Measurements from ENCODE around the gene PTP4A1. TPM values are rescaled to one million over a fixed set of nuclear protein-coding genes. Genes with fewer than 3 reads are reported as not detected.

PTP4A1 gene
- total and polyA plus RNA-seq, 2 of the 13 experiments (the other 11 are each of a cell fraction or from before 2014, with no cell fraction given), result 141 to 376 TPM

- TF ChIP-seq PHF21A (CRISPR knock-in tag; IDR thresholded peaks at IDR 0.05) (0 out of 2 replicates have a peak, but pooled peaks have one; percentile 48), NR2F6 (IDR thresholded peaks at IDR 0.05) (peak; percentile 85), NR2F6 (CRISPR knock-in tag; IDR thresholded peaks at IDR 0.05) (peak; percentile 94), ZBTB49 (CRISPR knock-in tag; IDR thresholded peaks at IDR 0.05; ENCODE audit: borderline replicate concordance) (no peak), THAP8 (CRISPR knock-in tag; IDR thresholded peaks at IDR 0.05; ENCODE audit: borderline replicate concordance) (no peak), ZHX1 (CRISPR knock-in tag; IDR thresholded peaks at IDR 0.05; ENCODE audit: low read depth) (0 out of 2 replicates have a peak, but pooled peaks have one; percentile 17), ATF4 (CRISPR knock-in tag; IDR thresholded peaks at IDR 0.05) (peak in 1 of 2 experiments; percentile 97; a peak in 2 of 4 replicates), ZNF367 (CRISPR knock-in tag; IDR thresholded peaks at IDR 0.05; ENCODE audit: borderline replicate concordance) (no peak), ZNF441 (CRISPR knock-in tag; IDR thresholded peaks at IDR 0.05; ENCODE audit: borderline replicate concordance) (peak; percentile 50; the same call in 1 of the 2 replicates), CREM (IDR thresholded peaks at IDR 0.05) (peak; percentile 76), CREM (CRISPR knock-in tag; IDR thresholded peaks at IDR 0.05) (no peak), FOXO4 (CRISPR knock-in tag; conservative IDR thresholded peaks at IDR 0.05) (no peak)
- TF ChIP-seq, protein P1, sequence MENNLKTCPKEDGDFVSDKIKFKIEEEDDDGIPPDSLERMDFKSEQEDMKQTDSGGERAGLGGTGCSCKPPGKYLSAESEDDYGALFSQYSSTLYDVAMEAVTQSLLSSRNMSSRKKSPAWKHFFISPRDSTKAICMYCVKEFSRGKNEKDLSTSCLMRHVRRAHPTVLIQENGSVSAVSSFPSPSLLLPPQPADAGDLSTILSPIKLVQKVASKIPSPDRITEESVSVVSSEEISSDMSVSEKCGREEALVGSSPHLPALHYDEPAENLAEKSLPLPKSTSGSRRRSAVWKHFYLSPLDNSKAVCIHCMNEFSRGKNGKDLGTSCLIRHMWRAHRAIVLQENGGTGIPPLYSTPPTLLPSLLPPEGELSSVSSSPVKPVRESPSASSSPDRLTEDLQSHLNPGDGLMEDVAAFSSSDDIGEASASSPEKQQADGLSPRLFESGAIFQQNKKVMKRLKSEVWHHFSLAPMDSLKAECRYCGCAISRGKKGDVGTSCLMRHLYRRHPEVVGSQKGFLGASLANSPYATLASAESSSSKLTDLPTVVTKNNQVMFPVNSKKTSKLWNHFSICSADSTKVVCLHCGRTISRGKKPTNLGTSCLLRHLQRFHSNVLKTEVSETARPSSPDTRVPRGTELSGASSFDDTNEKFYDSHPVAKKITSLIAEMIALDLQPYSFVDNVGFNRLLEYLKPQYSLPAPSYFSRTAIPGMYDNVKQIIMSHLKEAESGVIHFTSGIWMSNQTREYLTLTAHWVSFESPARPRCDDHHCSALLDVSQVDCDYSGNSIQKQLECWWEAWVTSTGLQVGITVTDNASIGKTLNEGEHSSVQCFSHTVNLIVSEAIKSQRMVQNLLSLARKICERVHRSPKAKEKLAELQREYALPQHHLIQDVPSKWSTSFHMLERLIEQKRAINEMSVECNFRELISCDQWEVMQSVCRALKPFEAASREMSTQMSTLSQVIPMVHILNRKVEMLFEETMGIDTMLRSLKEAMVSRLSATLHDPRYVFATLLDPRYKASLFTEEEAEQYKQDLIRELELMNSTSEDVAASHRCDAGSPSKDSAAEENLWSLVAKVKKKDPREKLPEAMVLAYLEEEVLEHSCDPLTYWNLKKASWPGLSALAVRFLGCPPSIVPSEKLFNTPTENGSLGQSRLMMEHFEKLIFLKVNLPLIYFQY (CRISPR knock-in tag; IDR thresholded peaks at IDR 0.05; ENCODE audit: borderline replicate concordance), result peak; percentile 59; the same call in 1 of the 2 replicates
- TF ChIP-seq, protein P2, sequence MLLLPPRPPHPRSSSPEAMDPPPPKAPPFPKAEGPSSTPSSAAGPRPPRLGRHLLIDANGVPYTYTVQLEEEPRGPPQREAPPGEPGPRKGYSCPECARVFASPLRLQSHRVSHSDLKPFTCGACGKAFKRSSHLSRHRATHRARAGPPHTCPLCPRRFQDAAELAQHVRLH (CRISPR knock-in tag; IDR thresholded peaks at IDR 0.05; ENCODE audit: borderline replicate concordance, low read depth), result peak; percentile 85; the same call in 1 of the 2 replicates
Observed at GRCh38 chr6:63527658-63528514, 44.4 kb upstream of the PTP4A1 start (continued).
